Panc1 (cell line): ENCODE measurements around the gene MNDA. TPM values are rescaled to one million over a fixed set of nuclear protein-coding genes. Genes with fewer than 3 reads are reported as not detected.

ENCODE experiments used
- ATAC-seq: fragments of 200-7000 bp; cut with Tn5 transposase; 2 replicates; pipeline ENCODE4 v1.9.1; 2020; ENCODE audit warnings: mild to moderate bottlenecking, moderate library complexity
- BruUV-seq: library from RNA; stranded (reverse); fragments of 400-500 nt; replicated peaks from 2 replicates; lab custom pipeline; 2021; lab: Mats Ljungman, UMichigan
- CTCF ChIA-PET: fragments of 300-600 bp; sonication (Branson Sonifier 250); formaldehyde crosslinking; loops from one replicate; lab custom pipeline; 2022; ENCODE audit warnings: antibody characterized with exemption; lab: Charles Lee
- POLR2A ChIA-PET: fragments of 300-600 bp; sonication (Branson Sonifier 250); formaldehyde crosslinking; loops from one replicate; lab custom pipeline; 2022; ENCODE audit warnings: antibody characterized with exemption; lab: Charles Lee
- DNase-seq: peaks from one replicate; pipeline ENCODE4 v3.0.0-alpha.2; 2010; ENCODE audit warnings: low read depth, low spot score
- H3K27ac ChIP-seq: 2 replicates; pipeline ENCODE4 v1.5.1; 2011; ENCODE audit warnings: mild to moderate bottlenecking, low read length, inconsistent platforms
- H3K27me3 ChIP-seq: fragments of 200-500 bp; sonication (Bioruptor generic); 2 replicates; pipeline ENCODE4 v1.6.0; 2014; ENCODE audit warnings: low read length, inconsistent platforms; ENCODE audit not compliant: control insufficient read depth, insufficient read depth
- H3K36me3 ChIP-seq: fragments of 200-500 bp; sonication (Bioruptor generic); 2 replicates; pipeline ENCODE4 v1.5.1; 2014; ENCODE audit warnings: inconsistent platforms, mild to moderate bottlenecking, low read length, moderate library complexity; ENCODE audit not compliant: control insufficient read depth, insufficient read depth
- H3K4me1 ChIP-seq: 2 replicates; pipeline ENCODE4 v1.5.1; 2011; ENCODE audit warnings: inconsistent platforms, mild to moderate bottlenecking, low read length, moderate library complexity; ENCODE audit not compliant: control insufficient read depth, insufficient read depth
- H3K4me3 ChIP-seq, 2 experiments: 2 replicates each; pipeline ENCODE4 v1.5.1; 2011 to 2012; ENCODE audit warnings: low read depth in 2 of 2, low read length in 2 of 2, mild to moderate bottlenecking in 2 of 2, inconsistent platforms in 1 of 2, moderate library complexity in 1 of 2
- H3K9me3 ChIP-seq: fragments of 200-500 bp; sonication (Bioruptor generic); 2 replicates; pipeline ENCODE4 v1.5.1; 2014; ENCODE audit warnings: low read depth, mild to moderate bottlenecking, inconsistent platforms, low read length, moderate library complexity; ENCODE audit not compliant: control insufficient read depth, insufficient read depth
- CTCF ChIP-seq: fragments of 450-650 bp; IDR thresholded peaks from 2 replicates; pipeline ENCODE4 v1.5.1; 2017; ENCODE audit warnings: mild to moderate bottlenecking
- POLR2AphosphoS5 ChIP-seq: IDR thresholded peaks from 2 replicates; pipeline ENCODE4 v1.6.1; 2012; ENCODE audit warnings: mild to moderate bottlenecking, low read depth, low read length, moderate library complexity
- REST ChIP-seq, 2 experiments: IDR thresholded peaks; 2 replicates each; pipeline ENCODE4 v1.6.1; 2011 to 2012; ENCODE audit warnings: low read depth in 2 of 2, control low read depth in 1 of 2, low read length in 1 of 2, mild to moderate bottlenecking in 1 of 2, moderate library complexity in 1 of 2; ENCODE audit not compliant: insufficient read depth in 1 of 2
- SIN3A ChIP-seq: IDR thresholded peaks from 2 replicates; pipeline ENCODE4 v1.6.1; 2012; ENCODE audit warnings: low read depth, mild to moderate bottlenecking, low read length, moderate library complexity, borderline replicate concordance; ENCODE audit not compliant: insufficient read depth
- TCF7L2 ChIP-seq: IDR thresholded peaks from 2 replicates; pipeline ENCODE4 v1.6.1; 2011; ENCODE audit warnings: mild to moderate bottlenecking, low read depth, low read length, inconsistent platforms
- in situ Hi-C: cut with HindIII; loops from 2 replicates; pipeline ENCODE4 v1.10.0; 2016; ENCODE audit warnings: low sequenced_read_pairs, low pct_unique_long_range_greater_than_20kb
- intact Hi-C: fragments of 100-400 bp; cut with micrococcal nuclease; formaldehyde crosslinking; loops from one replicate; pipeline ENCODE4 v1.10.0; 2022; ENCODE audit not compliant: unreplicated experiment
- total RNA-seq: library from RNA; stranded (reverse); gene quantifications from one replicate; pipeline ENCODE4 v1.2.1, GENCODE V29; 2021; ENCODE audit not compliant: unreplicated experiment

Gene MNDA
- total RNA-seq, 1 experiment from 2014 or later, result not detected

GRCh38 chr1:158839566-158839965, 8.4 kb downstream of the MNDA start:
- no peaks in the 10 kb centered on the region for H3K27me3 ChIP-seq
- H3K4me1 ChIP-seq, result no peaks in the 10 kb centered on the region
- intact Hi-C loops (no loop called here), in situ Hi-C loops (no loop called here)
- ATAC-seq (no peak), DNase-seq (no peak)
- BruUV-seq, result no TSS peak
- H3K27ac ChIP-seq, result no peak overlapping the region
- TF ChIP-seq POLR2AphosphoS5 (no peak), CTCF (no peak), SIN3A (no peak), TCF7L2 (no peak), REST (IDR thresholded peaks at IDR 0.05; ENCODE audit: insufficient read depth in 1 of 2, low read depth in 2 of 2, low read length in 1 of 2) (no peak)
- ChIA-PET POLR2A (no interaction called here), CTCF (no interaction called here)
- no peak overlapping the region for H3K4me3 ChIP-seq
- H3K9me3 ChIP-seq, result peaks cover 5% of the 10 kb centered on the region; the same call in 1 of the 2 replicates
- H3K36me3 ChIP-seq, result no peaks in the 10 kb centered on the region

GRCh38 chr1:158840236-158840635, 9.1 kb downstream of the MNDA start:
- CTCF ChIA-PET, result no interaction called here
- intact Hi-C loops (no loop called here), in situ Hi-C loops (no loop called here)

More at GRCh38 chr1:158840236-158840635, 9.1 kb downstream of the MNDA start:
- BruUV-seq, result no TSS peak
- no peak for TF ChIP-seq CTCF
- TF ChIP-seq POLR2AphosphoS5, result no peak
- no peak for TF ChIP-seq SIN3A
- no peak for TF ChIP-seq REST (IDR thresholded peaks at IDR 0.05; ENCODE audit: insufficient read depth in 1 of 2, low read depth in 2 of 2, low read length in 1 of 2)
- TF ChIP-seq TCF7L2, result no peak
- no peak for DNase-seq
- Histone ChIP-seq H3K36me3 (no peaks in the 10 kb centered on the region), H3K9me3 (peaks cover 5% of the 10 kb centered on the region; the same call in 1 of the 2 replicates), H3K27ac (no peak overlapping the region), H3K4me1 (no peaks in the 10 kb centered on the region), H3K4me3 (no peak overlapping the region), H3K27me3 (no peaks in the 10 kb centered on the region)
- POLR2A ChIA-PET, result no interaction called here
- no peak for ATAC-seq
